DND-41 (cell line): ENCODE results near the gene CD177.

ENCODE experiments used
- EZH2 ChIP-seq: IDR thresholded peaks from 3 replicates; pipeline ENCODE4 v1.6.1; 2012; ENCODE audit warnings: borderline replicate concordance, low read depth, mild to moderate bottlenecking, moderate library complexity, low read length, inconsistent platforms; ENCODE audit not compliant: severe bottlenecking
- TF ChIP-seq, protein P1 (sequence below): IDR thresholded peaks from 2 replicates; pipeline ENCODE4 v1.5.1; 2012; ENCODE audit warnings: borderline replicate concordance, low read length, moderate library complexity, mild to moderate bottlenecking; ENCODE audit not compliant: poor library complexity, severe bottlenecking; ENCODE audit errors: extremely low read depth

- TF ChIP-seq, protein P1, sequence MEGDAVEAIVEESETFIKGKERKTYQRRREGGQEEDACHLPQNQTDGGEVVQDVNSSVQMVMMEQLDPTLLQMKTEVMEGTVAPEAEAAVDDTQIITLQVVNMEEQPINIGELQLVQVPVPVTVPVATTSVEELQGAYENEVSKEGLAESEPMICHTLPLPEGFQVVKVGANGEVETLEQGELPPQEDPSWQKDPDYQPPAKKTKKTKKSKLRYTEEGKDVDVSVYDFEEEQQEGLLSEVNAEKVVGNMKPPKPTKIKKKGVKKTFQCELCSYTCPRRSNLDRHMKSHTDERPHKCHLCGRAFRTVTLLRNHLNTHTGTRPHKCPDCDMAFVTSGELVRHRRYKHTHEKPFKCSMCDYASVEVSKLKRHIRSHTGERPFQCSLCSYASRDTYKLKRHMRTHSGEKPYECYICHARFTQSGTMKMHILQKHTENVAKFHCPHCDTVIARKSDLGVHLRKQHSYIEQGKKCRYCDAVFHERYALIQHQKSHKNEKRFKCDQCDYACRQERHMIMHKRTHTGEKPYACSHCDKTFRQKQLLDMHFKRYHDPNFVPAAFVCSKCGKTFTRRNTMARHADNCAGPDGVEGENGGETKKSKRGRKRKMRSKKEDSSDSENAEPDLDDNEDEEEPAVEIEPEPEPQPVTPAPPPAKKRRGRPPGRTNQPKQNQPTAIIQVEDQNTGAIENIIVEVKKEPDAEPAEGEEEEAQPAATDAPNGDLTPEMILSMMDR: no peak
- no peak for TF ChIP-seq EZH2
Observed at GRCh38 chr19:43313711-43314495, 39.6 kb upstream of the CD177 start.
